ENCODE results near the gene GSTM3. TPM values are rescaled to one million over a fixed set of nuclear protein-coding genes. Genes with fewer than 3 reads are reported as not detected.

The GSTM3 gene
- total and polyA plus RNA-seq, 10 of the 15 experiments (the other 5 are each of a cell fraction or from before 2014, with no cell fraction given), result not detected

DNA sequence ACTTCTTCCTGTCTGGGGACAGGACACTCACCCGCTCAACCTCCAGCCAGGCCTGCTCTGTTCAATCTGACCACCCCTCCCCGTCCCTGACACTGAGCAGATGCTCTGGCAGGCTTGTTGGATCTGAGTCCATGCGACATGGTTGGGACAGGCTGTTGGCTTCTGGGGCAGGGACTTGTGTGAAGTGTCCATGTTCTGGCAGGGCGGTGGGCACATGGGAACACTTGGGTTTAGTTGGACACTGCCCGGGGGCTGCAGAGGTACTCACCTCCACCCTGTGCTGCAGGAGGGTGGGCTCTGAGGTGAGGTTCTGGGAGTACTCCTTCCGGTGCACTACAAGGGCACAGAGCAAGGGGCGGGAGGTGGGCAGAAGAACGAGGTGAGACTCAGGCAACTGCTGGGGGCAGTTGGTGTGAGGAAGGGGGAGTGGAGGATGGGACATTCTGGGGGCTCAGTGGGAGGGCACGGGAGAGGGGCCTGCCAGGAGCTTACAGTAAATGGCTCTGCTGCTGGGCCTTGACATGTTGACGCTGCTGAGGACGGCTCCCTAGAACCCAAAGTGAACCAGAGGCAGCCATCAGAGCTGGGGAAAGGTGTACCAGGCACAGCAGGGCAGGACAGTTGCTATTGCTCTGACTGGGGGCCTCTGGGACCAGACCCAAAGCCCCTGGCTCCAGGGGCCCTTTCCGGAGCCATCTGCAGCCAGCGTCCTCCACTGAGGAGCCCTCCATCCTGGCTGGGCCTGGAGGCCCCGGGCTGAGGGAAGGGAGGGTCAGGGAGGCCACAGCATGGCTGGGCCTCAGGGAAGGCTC, 20.6 kb upstream of the GSTM3 start (continued):
- no peak for TF ChIP-seq NFYB (IDR thresholded peaks at IDR 0.05; ENCODE audit: insufficient read depth, low read depth, low read length)
- TF ChIP-seq, protein P1, sequence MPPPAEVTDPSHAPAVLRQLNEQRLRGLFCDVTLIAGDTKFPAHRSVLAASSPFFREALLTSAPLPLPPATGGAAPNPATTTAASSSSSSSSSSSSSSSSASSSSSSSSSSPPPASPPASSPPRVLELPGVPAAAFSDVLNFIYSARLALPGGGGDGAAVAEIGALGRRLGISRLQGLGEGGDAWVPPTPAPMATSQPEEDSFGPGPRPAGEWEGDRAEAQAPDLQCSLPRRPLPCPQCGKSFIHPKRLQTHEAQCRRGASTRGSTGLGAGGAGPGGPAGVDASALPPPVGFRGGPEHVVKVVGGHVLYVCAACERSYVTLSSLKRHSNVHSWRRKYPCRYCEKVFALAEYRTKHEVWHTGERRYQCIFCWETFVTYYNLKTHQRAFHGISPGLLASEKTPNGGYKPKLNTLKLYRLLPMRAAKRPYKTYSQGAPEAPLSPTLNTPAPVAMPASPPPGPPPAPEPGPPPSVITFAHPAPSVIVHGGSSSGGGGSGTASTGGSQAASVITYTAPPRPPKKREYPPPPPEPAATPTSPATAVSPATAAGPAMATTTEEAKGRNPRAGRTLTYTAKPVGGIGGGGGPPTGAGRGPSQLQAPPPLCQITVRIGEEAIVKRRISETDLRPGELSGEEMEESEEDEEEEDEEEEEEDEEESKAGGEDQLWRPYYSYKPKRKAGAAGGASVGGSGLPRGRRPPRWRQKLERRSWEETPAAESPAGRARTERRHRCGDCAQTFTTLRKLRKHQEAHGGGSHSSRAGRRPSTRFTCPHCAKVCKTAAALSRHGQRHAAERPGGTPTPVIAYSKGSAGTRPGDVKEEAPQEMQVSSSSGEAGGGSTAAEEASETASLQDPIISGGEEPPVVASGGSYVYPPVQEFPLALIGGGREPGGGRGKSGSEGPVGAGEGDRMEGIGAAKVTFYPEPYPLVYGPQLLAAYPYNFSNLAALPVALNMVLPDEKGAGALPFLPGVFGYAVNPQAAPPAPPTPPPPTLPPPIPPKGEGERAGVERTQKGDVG (CRISPR knock-in tag; IDR thresholded peaks at IDR 0.05), result no peak
- no peak for TF ChIP-seq EED (IDR thresholded peaks at IDR 0.05; ENCODE audit: low read depth)
- TF ChIP-seq SIX5 (IDR thresholded peaks at IDR 0.05; ENCODE audit: low read depth, low read length, severe bottlenecking), result no peak

- ATAC-seq (no peak), FAIRE-seq (no peak), DNase-seq (ENCODE audit: low read depth, low spot score) (no peak)
- H3K27ac ChIP-seq (ENCODE audit: control insufficient read depth, insufficient read depth), result no peak overlapping the region
- TF ChIP-seq HDAC6 (IDR thresholded peaks at IDR 0.05; ENCODE audit: unreplicated experiment), result no peak
- TF ChIP-seq CEBPB (IDR thresholded peaks at IDR 0.05; ENCODE audit: borderline replicate concordance in 1 of 2, low read depth in 2 of 2, low read length in 2 of 2), result no peak
- no peak for TF ChIP-seq EED (IDR thresholded peaks at IDR 0.05; ENCODE audit: low read depth)
- TF ChIP-seq TCF3 (IDR thresholded peaks at IDR 0.05; ENCODE audit: borderline replicate concordance, insufficient read depth, low read depth, low read length), result no peak
- TF ChIP-seq RB1 (IDR thresholded peaks at IDR 0.05; ENCODE audit: borderline replicate concordance), result no peak
- in situ Hi-C loops (cut with MboI) (no loop called here), intact Hi-C loops (cut with micrococcal nuclease; ENCODE audit: unreplicated experiment) (no loop called here)
- ChIA-PET CTCF (interaction anchor here (0.6 to 2.6 kb wide), 4 partner anchors 121 to 665 kb away, joined by 3 to 13 read pairs (median 3); no protein-coding TSS in a partner anchor), RAD21 (ENCODE audit: unreplicated experiment) (no interaction called here), POLR2A (no interaction called here), SMC1A (ENCODE audit: uncharacterized antibody, unreplicated experiment) (no interaction called here)
- no peak overlapping the region for H3K4me2 ChIP-seq (ENCODE audit: control insufficient read depth, insufficient read depth)
- no peaks in the 10 kb centered on the region for H3K36me3 ChIP-seq (ENCODE audit: control insufficient read depth in 2 of 2, insufficient read depth in 2 of 2, low read length in 1 of 2)
- no peaks in the 10 kb centered on the region for H3K4me1 ChIP-seq (ENCODE audit: control insufficient read depth, insufficient read depth, low read length)
- H3K79me2 ChIP-seq (ENCODE audit: control insufficient read depth, insufficient read depth, low read length), result no peaks in the 10 kb centered on the region
- no TSS peak for BruUV-seq (replicated peaks)
- no peak overlapping the region for H2AFZ ChIP-seq (ENCODE audit: control insufficient read depth, low read depth, low read length)
- H3K4me3 ChIP-seq, result no peak overlapping the region
- no peaks in the 10 kb centered on the region; a peak in 1 of 4 replicates for H3K27me3 ChIP-seq (replicated peaks in 1 of 2; ENCODE audit: control insufficient read depth in 2 of 2, insufficient read depth in 2 of 2, low read length in 1 of 2)
- 10% methylated on average over 7 of the region's 7 CpGs for WGBS (ENCODE audit: insufficient coverage, insufficient replicate concordance, low lambda C conversion rate, missing lambda C conversion rate)
- no peak overlapping the region for H3K9ac ChIP-seq (ENCODE audit: control insufficient read depth, insufficient read depth, low read length)
- H3K9me3 ChIP-seq (replicated peaks; ENCODE audit: control insufficient read depth, insufficient read depth, low read length), result no peaks in the 10 kb centered on the region
- H4K20me1 ChIP-seq (ENCODE audit: control insufficient read depth, insufficient read depth), result no peaks in the 10 kb centered on the region
These were observed 19.9 kb upstream of the GSTM3 start for GRCh38 chr1:109760581-109761226.

Data from GM12878 (cell line).